ENCODE results near the gene PMEPA1.

The PMEPA1 gene

GRCh38 chr20:57689745-57690481, 19.9 kb downstream of the PMEPA1 start:
- TF ChIP-seq ARNT (IDR thresholded peaks at IDR 0.05) (no peak), FOXM1 (IDR thresholded peaks at IDR 0.05; ENCODE audit: borderline replicate concordance) (no peak), FOXK2 (IDR thresholded peaks at IDR 0.05) (no peak), HDGF (IDR thresholded peaks at IDR 0.05; ENCODE audit: borderline replicate concordance) (no peak), CTBP1 (IDR thresholded peaks at IDR 0.05; ENCODE audit: borderline replicate concordance) (no peak), SP1 (IDR thresholded peaks at IDR 0.05) (no peak), ZNF384 (IDR thresholded peaks at IDR 0.05) (no peak), ELF4 (IDR thresholded peaks at IDR 0.05) (no peak), NFRKB (IDR thresholded peaks at IDR 0.05) (no peak), BHLHE40 (IDR thresholded peaks at IDR 0.05; ENCODE audit: borderline replicate concordance) (no peak), FOXA1 (IDR thresholded peaks at IDR 0.05) (no peak), TARDBP (IDR thresholded peaks at IDR 0.05) (no peak), PKNOX1 (IDR thresholded peaks at IDR 0.05) (no peak), L3MBTL2 (conservative IDR thresholded peaks at IDR 0.05) (no peak), SUZ12 (IDR thresholded peaks at IDR 0.05) (no peak), LEF1 (IDR thresholded peaks at IDR 0.05; ENCODE audit: borderline replicate concordance) (no peak)
- POLR2A ChIA-PET: no interaction called here
- CTCF ChIA-PET: no interaction called here
- DNase-seq (ENCODE audit: extremely low spot score): no peak

DNA sequence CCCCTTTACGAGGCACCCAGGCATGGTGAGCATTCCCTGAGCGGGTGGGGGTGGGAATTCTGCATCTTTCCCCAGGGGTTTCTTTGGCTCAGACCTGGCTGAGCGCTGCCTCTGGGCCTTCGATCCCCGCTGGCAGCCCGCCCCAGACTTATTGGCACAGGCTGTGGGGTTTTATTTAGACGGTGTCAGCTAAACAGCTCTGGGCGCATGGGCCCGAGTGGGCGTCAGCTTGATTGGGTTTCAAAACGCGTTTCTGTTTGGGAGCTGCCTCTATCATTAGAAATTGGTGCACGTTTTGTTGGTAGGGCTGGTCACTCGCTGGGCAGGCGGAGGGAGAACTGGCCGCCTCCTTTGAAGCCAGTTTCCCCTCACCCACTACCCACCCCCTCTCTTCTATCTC, 21.0 kb downstream of the PMEPA1 start:
- ChIA-PET POLR2A (no interaction called here), CTCF (no interaction called here)
- TF ChIP-seq ARNT (IDR thresholded peaks at IDR 0.05) (no peak), BHLHE40 (IDR thresholded peaks at IDR 0.05; ENCODE audit: borderline replicate concordance) (no peak), FOXA1 (IDR thresholded peaks at IDR 0.05) (no peak), NFRKB (IDR thresholded peaks at IDR 0.05) (no peak), SP1 (IDR thresholded peaks at IDR 0.05) (no peak), HDGF (IDR thresholded peaks at IDR 0.05; ENCODE audit: borderline replicate concordance) (no peak), FOXM1 (IDR thresholded peaks at IDR 0.05; ENCODE audit: borderline replicate concordance) (no peak), ELF4 (IDR thresholded peaks at IDR 0.05) (no peak)
- no peak for DNase-seq (ENCODE audit: extremely low spot score)

GRCh38 chr20:57688295-57688694, 21.5 kb downstream of the PMEPA1 start:
- CTCF ChIA-PET: no interaction called here
- TF ChIP-seq ZNF384 (IDR thresholded peaks at IDR 0.05) (no peak), SP1 (IDR thresholded peaks at IDR 0.05) (no peak)
- POLR2A ChIA-PET: interaction anchor here (1.0 kb wide), 1 partner anchor 30 kb away, joined by 4 read pairs; no protein-coding TSS in a partner anchor
- no peak for DNase-seq (ENCODE audit: extremely low spot score)

GRCh38 chr20:57686931-57687652, 22.7 kb downstream of the PMEPA1 start:
- no peak for TF ChIP-seq PKNOX1 (IDR thresholded peaks at IDR 0.05)
- TF ChIP-seq SP1 (IDR thresholded peaks at IDR 0.05): no peak
- no peak for TF ChIP-seq FOXK2 (IDR thresholded peaks at IDR 0.05)
- no peak for TF ChIP-seq TARDBP (IDR thresholded peaks at IDR 0.05)
- no peak for TF ChIP-seq NFRKB (IDR thresholded peaks at IDR 0.05)
- no peak for TF ChIP-seq ZNF384 (IDR thresholded peaks at IDR 0.05)
- TF ChIP-seq HDGF (IDR thresholded peaks at IDR 0.05; ENCODE audit: borderline replicate concordance): no peak
- no peak for TF ChIP-seq CTBP1 (IDR thresholded peaks at IDR 0.05; ENCODE audit: borderline replicate concordance)
- no peak for TF ChIP-seq LEF1 (IDR thresholded peaks at IDR 0.05; ENCODE audit: borderline replicate concordance)
- no peak for TF ChIP-seq ELF4 (IDR thresholded peaks at IDR 0.05)
- TF ChIP-seq FOXM1 (IDR thresholded peaks at IDR 0.05; ENCODE audit: borderline replicate concordance): no peak
- no peak for TF ChIP-seq BHLHE40 (IDR thresholded peaks at IDR 0.05; ENCODE audit: borderline replicate concordance)
- TF ChIP-seq L3MBTL2 (conservative IDR thresholded peaks at IDR 0.05): no peak
- TF ChIP-seq FOXA1 (IDR thresholded peaks at IDR 0.05): no peak
- ChIA-PET POLR2A (interaction anchor here (1.0 kb wide), 1 partner anchor 31 kb away, joined by 4 read pairs; no protein-coding TSS in a partner anchor), CTCF (no interaction called here)
- no peak for DNase-seq (ENCODE audit: extremely low spot score)

- DNase-seq (ENCODE audit: extremely low spot score): no peak
- POLR2A ChIA-PET: no interaction called here
- CTCF ChIA-PET: no interaction called here
- TF ChIP-seq ARNT (IDR thresholded peaks at IDR 0.05) (no peak), L3MBTL2 (conservative IDR thresholded peaks at IDR 0.05) (no peak), PKNOX1 (IDR thresholded peaks at IDR 0.05) (no peak), TARDBP (IDR thresholded peaks at IDR 0.05) (no peak), SUZ12 (IDR thresholded peaks at IDR 0.05) (no peak)
These were observed 24.6 kb downstream of the PMEPA1 start for GRCh38 chr20:57685146-57685758.

DNA sequence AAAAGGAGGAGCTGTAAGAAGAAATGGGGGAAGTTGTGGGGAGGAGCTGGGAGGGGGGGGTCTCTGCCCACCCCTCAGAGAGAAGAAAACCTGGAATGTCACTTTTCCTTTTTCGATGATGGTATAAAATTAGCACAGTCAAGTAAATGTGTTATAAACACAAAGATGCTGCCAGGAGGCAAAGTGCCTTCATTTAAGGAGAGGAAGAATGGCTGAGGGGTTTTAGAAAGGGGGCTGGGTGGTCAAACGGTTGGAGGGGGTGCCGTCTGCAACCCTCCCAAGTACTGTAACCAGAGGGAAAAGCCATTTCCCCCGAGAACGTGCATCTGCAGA, 25.0 kb downstream of the PMEPA1 start:
- DNase-seq (ENCODE audit: extremely low spot score): no peak
- ChIA-PET POLR2A (no interaction called here), CTCF (interaction anchor here (0.6 kb wide), 1 partner anchor 61 kb away, joined by 3 read pairs; no protein-coding TSS in a partner anchor)
- no peak for TF ChIP-seq SP1 (IDR thresholded peaks at IDR 0.05)
- no peak for TF ChIP-seq FOXA1 (IDR thresholded peaks at IDR 0.05)
- no peak for TF ChIP-seq TARDBP (IDR thresholded peaks at IDR 0.05)
- no peak for TF ChIP-seq ARNT (IDR thresholded peaks at IDR 0.05)
- TF ChIP-seq LEF1 (IDR thresholded peaks at IDR 0.05; ENCODE audit: borderline replicate concordance): no peak
- TF ChIP-seq CTBP1 (IDR thresholded peaks at IDR 0.05; ENCODE audit: borderline replicate concordance): no peak
- TF ChIP-seq FOXK2 (IDR thresholded peaks at IDR 0.05): no peak
- no peak for TF ChIP-seq HDGF (IDR thresholded peaks at IDR 0.05; ENCODE audit: borderline replicate concordance)
- no peak for TF ChIP-seq L3MBTL2 (conservative IDR thresholded peaks at IDR 0.05)
- no peak for TF ChIP-seq PKNOX1 (IDR thresholded peaks at IDR 0.05)
- no peak for TF ChIP-seq NFRKB (IDR thresholded peaks at IDR 0.05)
- no peak for TF ChIP-seq SUZ12 (IDR thresholded peaks at IDR 0.05)
- TF ChIP-seq ZNF384 (IDR thresholded peaks at IDR 0.05): no peak
- TF ChIP-seq ELF4 (IDR thresholded peaks at IDR 0.05): no peak
- no peak for TF ChIP-seq BHLHE40 (IDR thresholded peaks at IDR 0.05; ENCODE audit: borderline replicate concordance)
- TF ChIP-seq FOXM1 (IDR thresholded peaks at IDR 0.05; ENCODE audit: borderline replicate concordance): no peak

Measured in HEK293T (cell line).